T-helper 2 cell treated with Interferon-gamma antibody and Interleukin-4, amounts not matched to agents 5 μg/mL and 100 μg/mL, for 36 hours (primary cell): ENCODE measurements around the gene TNFSF12.

Source experiments
- DNase-seq: peaks from one replicate; pipeline ENCODE4 v3.0.0; 2021; ENCODE audit warnings: low spot score
- H3K27ac Mint-ChIP-seq: one replicate; pipeline ENCODE4 v1.8.0; 2021; ENCODE audit warnings: mild to moderate bottlenecking, mixed read lengths
- H3K27me3 Mint-ChIP-seq: one replicate; pipeline ENCODE4 v1.8.0; 2021; ENCODE audit warnings: low read depth, mixed read lengths
- H3K36me3 Mint-ChIP-seq: one replicate; pipeline ENCODE4 v1.8.0; 2021; ENCODE audit warnings: low read depth, mixed read lengths
- H3K4me1 Mint-ChIP-seq: one replicate; pipeline ENCODE4 v1.8.0; 2021; ENCODE audit warnings: low read depth, mixed read lengths
- H3K4me3 Mint-ChIP-seq: one replicate; pipeline ENCODE4 v1.8.0; 2022; ENCODE audit warnings: mild to moderate bottlenecking, moderate library complexity, mixed read lengths
- H3K9me3 Mint-ChIP-seq: one replicate; pipeline ENCODE4 v1.8.0; 2021; ENCODE audit warnings: mixed read lengths

Gene TNFSF12

DNA sequence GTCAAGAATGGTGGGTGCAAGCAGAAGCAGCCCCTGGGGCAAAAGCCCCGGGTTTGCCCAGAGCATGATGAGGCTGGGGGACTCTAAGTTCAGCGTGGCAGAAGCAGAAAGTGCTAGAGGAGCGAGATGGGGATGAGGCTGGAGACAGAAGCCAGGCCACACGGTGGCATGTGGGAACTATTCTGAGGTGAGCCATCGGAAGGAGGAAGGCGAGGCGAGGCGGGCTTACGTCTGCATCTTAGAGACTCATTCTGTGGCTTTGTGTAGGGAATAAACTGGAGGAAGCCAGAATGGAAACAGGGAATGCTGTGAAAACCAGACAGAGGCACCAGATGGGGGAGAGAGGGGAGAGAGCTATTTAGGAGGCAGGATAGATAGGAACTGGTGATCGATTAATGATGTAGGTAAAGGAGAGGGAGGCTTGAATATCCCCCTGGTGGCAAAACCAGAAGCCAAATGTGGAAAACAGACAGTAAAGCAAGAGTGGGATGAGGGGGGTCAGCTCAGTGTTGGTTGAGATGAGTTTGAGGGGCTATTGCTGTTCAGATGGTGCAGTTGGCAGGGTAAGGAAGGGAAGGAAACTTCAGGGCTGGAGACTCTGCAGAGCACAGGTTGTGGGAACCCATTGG, 6.6 kb downstream of the TNFSF12 start:
- peaks cover 46% of the 10 kb centered on the region for H3K36me3 Mint-ChIP-seq
- DNase-seq = no peak
- H3K27ac Mint-ChIP-seq = peak overlapping the region; percentile 32
- no peak overlapping the region for H3K4me3 Mint-ChIP-seq
- no peaks in the 10 kb centered on the region for H3K9me3 Mint-ChIP-seq
- peaks cover 53% of the 10 kb centered on the region for H3K4me1 Mint-ChIP-seq
- no peaks in the 10 kb centered on the region for H3K27me3 Mint-ChIP-seq

DNA sequence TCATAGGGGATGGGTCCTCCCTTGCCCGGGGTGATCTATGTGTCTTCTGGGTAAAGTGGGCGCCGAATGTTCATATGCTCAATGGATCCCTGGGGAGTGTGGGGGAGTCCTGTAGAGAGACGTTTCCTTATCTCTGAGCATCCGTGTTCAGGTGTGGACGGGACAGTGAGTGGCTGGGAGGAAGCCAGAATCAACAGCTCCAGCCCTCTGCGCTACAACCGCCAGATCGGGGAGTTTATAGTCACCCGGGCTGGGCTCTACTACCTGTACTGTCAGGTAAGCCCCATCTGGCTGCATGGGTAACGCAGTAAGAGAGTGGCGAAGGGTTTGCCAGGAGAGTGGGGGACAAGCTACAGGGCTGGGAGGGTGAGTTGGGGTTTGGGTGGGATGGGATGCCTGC, 7.8 kb downstream of the TNFSF12 start:
- peak overlapping the region; percentile 50 for H3K27ac Mint-ChIP-seq
- no peaks in the 10 kb centered on the region for H3K9me3 Mint-ChIP-seq
- H3K4me3 Mint-ChIP-seq = no peak overlapping the region
- no peak for DNase-seq
- no peaks in the 10 kb centered on the region for H3K27me3 Mint-ChIP-seq
- peaks cover 36% of the 10 kb centered on the region for H3K36me3 Mint-ChIP-seq
- peaks cover 50% of the 10 kb centered on the region for H3K4me1 Mint-ChIP-seq

DNA sequence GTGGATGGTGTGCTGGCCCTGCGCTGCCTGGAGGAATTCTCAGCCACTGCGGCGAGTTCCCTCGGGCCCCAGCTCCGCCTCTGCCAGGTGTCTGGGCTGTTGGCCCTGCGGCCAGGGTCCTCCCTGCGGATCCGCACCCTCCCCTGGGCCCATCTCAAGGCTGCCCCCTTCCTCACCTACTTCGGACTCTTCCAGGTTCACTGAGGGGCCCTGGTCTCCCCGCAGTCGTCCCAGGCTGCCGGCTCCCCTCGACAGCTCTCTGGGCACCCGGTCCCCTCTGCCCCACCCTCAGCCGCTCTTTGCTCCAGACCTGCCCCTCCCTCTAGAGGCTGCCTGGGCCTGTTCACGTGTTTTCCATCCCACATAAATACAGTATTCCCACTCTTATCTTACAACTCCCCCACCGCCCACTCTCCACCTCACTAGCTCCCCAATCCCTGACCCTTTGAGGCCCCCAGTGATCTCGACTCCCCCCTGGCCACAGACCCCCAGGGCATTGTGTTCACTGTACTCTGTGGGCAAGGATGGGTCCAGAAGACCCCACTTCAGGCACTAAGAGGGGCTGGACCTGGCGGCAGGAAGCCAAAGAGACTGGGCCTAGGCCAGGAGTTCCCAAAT, 8.4 kb downstream of the TNFSF12 start:
- H3K36me3 Mint-ChIP-seq = peaks cover 34% of the 10 kb centered on the region
- no peak for DNase-seq
- H3K27me3 Mint-ChIP-seq = no peaks in the 10 kb centered on the region
- H3K27ac Mint-ChIP-seq = no peak overlapping the region
- no peaks in the 10 kb centered on the region for H3K9me3 Mint-ChIP-seq
- no peak overlapping the region for H3K4me3 Mint-ChIP-seq
- peaks cover 47% of the 10 kb centered on the region for H3K4me1 Mint-ChIP-seq

DNA sequence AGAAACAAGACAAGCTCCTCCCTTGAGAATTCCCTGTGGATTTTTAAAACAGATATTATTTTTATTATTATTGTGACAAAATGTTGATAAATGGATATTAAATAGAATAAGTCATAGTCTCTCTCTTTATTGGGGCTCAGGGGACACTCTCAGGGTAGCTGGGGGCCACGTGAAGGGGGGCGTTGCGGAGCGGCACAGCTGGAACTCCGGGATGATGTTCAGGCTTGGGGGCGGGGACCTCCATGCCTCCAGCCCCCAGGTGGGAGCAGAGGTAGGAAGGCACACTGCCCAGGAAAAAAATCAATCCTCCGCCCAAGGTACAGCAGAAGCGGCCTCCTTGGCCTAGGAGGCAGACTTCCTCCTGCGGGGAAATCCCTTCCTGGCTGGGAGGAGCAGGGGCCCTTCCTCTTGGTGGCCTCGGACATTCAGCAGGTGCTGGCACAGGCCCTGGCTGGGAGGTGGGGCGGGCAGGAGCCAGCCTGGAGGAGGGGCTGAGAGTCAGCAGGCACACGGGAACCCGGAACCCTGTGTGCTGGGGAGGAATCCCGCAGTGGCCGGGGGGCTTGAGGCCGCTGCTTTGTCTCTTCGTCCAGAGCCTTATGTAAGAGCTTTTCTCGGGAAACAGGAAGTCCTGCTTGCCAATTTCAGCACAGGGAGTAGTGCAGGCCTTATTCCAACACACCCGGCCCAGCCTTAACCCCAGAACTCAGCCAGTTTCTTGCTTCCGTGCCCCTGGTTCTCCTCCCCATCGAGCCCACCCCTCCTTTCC, 9.1 kb downstream of the TNFSF12 start:
- peaks cover 48% of the 10 kb centered on the region for H3K4me1 Mint-ChIP-seq
- H3K4me3 Mint-ChIP-seq = peak overlapping the region; percentile 8
- H3K9me3 Mint-ChIP-seq = no peaks in the 10 kb centered on the region
- H3K27ac Mint-ChIP-seq = peak overlapping the region; percentile 63
- peaks cover 33% of the 10 kb centered on the region for H3K36me3 Mint-ChIP-seq
- no peaks in the 10 kb centered on the region for H3K27me3 Mint-ChIP-seq
- DNase-seq = no peak

DNA sequence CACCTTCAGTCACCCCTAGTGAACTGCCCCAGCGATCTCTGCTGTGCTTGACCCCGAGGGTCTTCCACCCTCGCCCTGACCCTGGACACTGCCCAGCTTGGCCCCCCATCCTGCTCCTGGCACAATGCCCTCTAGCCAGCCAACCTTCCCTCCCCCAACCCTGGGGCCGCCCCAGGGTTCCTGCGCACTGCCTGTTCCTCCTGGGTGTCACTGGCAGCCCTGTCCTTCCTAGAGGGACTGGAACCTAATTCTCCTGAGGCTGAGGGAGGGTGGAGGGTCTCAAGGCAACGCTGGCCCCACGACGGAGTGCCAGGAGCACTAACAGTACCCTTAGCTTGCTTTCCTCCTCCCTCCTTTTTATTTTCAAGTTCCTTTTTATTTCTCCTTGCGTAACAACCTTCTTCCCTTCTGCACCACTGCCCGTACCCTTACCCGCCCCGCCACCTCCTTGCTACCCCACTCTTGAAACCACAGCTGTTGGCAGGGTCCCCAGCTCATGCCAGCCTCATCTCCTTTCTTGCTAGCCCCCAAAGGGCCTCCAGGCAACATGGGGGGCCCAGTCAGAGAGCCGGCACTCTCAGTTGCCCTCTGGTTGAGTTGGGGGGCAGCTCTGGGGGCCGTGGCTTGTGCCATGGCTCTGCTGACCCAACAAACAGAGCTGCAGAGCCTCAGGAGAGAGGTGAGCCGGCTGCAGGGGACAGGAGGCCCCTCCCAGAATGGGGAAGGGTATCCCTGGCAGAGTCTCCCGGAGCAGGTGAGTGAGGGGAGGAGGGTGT, 9.9 kb downstream of the TNFSF12 start, which contains the start of gene TNFSF13:
TNFSF13 (plus strand) TSS at position 207 of the 776 bp plus-strand sequence; CDS start at position 497, 290 bp downstream.
- H3K9me3 Mint-ChIP-seq = no peaks in the 10 kb centered on the region
- H3K4me1 Mint-ChIP-seq = peaks cover 43% of the 10 kb centered on the region
- peak within 1 kb of the TSS; percentile 8 for H3K4me3 Mint-ChIP-seq

DNA sequence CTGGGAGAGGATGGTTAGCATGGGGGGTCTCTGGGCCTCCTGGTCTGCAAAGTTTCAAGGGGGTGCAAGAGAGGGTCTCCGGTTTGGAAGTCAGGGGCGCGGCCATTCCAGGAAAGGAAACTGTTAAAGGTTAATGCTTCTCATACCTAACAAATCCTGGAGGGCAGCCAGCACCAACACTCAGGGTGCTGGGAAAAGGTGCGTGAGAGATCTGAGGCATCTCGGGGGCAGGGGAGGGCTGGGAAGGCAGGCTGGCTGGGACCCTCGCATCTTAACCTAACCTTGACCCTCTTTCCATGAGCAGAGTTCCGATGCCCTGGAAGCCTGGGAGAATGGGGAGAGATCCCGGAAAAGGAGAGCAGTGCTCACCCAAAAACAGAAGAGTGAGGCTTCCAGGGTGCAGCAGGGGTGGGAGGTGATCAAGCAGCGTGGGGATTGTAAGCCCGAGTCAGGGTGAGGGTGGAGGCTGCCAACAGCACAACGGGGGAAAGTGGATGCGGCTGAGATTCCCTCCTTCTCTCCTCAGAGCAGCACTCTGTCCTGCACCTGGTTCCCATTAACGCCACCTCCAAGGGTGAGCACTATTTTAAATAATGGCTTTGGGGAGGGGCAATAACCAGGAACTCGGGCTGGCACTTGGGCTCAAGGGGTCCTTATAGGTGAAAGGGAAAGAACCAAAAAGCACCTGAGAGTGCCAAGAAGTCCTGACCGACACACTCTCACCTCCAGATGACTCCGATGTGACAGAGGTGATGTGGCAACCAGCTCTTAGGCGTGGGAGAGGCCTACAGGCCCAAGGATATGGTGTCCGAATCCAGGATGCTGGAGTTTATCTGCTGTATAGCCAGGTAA, 10.7 kb downstream of the TNFSF12 start:
- Mint-ChIP-seq H3K4me1 (peaks cover 45% of the 10 kb centered on the region), H3K36me3 (peaks cover 33% of the 10 kb centered on the region), H3K27ac (peak overlapping the region; percentile 92), H3K27me3 (no peaks in the 10 kb centered on the region), H3K9me3 (no peaks in the 10 kb centered on the region), H3K4me3 (peak overlapping the region; percentile 85)
- no peak for DNase-seq

More for the DNA sequence above, 9.9 kb downstream of the TNFSF12 start, which contains the start of gene TNFSF13:
- Mint-ChIP-seq H3K36me3 (peaks cover 30% of the 10 kb centered on the region), H3K27me3 (no peaks in the 10 kb centered on the region), H3K27ac (peak within 1 kb of the TSS; percentile 63)
- DNase-seq = no peak

DNA sequence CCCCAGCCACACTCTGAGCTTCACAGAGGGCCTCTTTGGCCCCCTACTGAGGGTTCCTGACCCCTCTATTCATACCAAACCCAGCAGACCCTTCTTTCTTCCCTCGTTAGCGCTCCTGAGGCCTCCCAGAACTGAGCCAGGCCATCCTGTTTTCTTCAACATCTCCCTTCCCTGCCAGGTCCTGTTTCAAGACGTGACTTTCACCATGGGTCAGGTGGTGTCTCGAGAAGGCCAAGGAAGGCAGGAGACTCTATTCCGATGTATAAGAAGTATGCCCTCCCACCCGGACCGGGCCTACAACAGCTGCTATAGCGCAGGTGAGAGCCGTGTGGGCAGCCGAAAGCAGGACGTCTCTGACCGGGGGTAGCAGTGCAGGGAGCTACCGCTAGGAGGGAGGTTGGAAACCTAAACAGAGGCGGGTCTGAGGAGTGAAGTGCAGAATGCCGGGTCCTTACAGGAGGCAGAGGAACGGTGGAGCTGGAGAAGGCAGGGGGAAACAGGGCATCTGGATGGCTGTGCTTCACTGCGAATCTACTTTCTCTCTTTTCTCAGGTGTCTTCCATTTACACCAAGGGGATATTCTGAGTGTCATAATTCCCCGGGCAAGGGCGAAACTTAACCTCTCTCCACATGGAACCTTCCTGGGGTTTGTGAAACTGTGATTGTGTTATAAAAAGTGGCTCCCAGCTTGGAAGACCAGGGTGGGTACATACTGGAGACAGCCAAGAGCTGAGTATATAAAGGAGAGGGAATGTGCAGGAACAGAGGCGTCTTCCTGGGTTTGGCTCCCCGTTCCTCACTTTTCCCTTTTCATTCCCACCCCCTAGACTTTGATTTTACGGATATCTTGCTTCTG, 11.5 kb downstream of the TNFSF12 start:
- Mint-ChIP-seq H3K9me3 (no peaks in the 10 kb centered on the region), H3K4me3 (peak overlapping the region; percentile 85), H3K27me3 (no peaks in the 10 kb centered on the region), H3K4me1 (peaks cover 40% of the 10 kb centered on the region), H3K36me3 (peaks cover 34% of the 10 kb centered on the region), H3K27ac (peak overlapping the region; percentile 92)
- peak; percentile 52 for DNase-seq

DNA sequence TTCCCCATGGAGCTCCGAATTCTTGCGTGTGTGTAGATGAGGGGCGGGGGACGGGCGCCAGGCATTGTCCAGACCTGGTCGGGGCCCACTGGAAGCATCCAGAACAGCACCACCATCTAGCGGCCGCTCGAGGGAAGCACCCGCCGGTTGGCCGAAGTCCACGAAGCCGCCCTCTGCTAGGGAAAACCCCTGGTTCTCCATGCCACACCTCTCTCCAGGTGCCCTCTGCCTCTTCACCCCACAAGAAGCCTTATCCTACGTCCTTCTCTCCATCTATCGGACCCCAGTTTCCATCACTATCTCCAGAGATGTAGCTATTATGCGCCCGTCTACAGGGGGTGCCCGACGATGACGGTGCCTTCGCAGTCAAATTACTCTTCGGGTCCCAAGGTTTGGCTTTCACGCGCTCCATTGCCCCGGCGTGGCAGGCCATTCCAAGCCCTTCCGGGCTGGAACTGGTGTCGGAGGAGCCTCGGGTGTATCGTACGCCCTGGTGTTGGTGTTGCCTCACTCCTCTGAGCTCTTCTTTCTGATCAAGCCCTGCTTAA, 12.2 kb downstream of the TNFSF12 start:
- Mint-ChIP-seq H3K36me3 (peaks cover 32% of the 10 kb centered on the region), H3K27ac (peak overlapping the region; percentile 92), H3K27me3 (no peaks in the 10 kb centered on the region), H3K9me3 (no peaks in the 10 kb centered on the region), H3K4me1 (peaks cover 37% of the 10 kb centered on the region), H3K4me3 (peak overlapping the region; percentile 85)
- DNase-seq = peak; percentile 87

DNA sequence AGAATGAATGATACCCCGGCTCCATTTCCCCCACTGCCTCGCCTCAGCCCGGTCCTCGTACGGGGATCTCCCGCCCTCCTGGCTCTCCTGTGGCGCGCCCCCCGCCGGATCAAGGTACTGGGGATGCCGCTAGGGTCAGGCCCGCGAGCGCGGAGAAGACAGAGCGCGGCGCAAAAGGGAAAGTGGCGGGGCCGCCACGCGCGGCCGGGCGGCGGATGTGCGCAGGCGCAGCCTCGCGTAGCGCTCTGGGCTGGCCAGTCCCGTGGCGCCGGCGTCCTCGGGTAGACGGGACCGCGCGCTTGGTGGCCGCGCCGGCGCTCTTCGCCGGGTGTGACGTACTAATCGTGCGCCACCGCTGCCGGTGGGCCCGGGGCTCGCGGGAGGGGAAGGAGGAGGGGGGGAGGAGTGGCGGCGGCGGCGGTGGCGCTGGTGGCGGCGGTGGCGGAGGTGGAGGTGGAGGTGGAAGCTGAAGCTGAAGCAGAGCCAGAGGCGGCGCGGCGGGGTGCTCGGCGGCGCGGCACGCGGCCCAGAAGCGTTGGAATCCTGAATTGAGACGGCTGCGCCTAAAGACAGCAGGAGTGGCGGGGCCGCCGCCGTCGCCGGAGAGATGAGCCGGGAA, 12.8 kb downstream of the TNFSF12 start, which contains the start of gene SENP3:
SENP3 (plus strand) TSS at position 331 of the 619 bp plus-strand sequence. CDS start 1,158 bp downstream, outside the sequence.
- Mint-ChIP-seq H3K4me3 (peak within 1 kb of the TSS; percentile 95), H3K27me3 (no peaks in the 10 kb centered on the region), H3K4me1 (peaks cover 33% of the 10 kb centered on the region), H3K9me3 (no peaks in the 10 kb centered on the region), H3K27ac (peak within 1 kb of the TSS; percentile 93), H3K36me3 (peaks cover 30% of the 10 kb centered on the region)
- DNase-seq = peak; percentile 93

DNA sequence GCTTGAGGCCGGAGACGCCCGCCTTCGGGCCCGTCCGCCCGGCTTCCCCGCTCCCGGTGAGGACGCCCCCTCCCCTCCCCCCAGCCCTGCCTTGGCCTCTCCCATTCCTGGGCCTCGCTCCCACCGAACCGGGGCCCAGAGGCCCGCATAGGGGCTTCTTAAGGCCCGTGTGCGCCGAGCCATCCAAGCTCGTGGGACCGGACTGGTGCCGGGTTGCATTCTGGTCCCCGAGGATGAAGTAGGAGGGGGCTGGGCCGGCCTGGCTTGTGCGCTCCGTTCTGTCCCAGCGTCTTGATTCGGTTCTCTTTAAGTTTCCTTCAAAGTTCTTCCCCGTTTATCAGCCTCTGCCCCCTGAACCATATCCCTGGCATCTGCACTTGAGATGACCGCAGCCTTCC, 13.3 kb downstream of the TNFSF12 start:
- Mint-ChIP-seq H3K4me3 (peak overlapping the region; percentile 95), H3K9me3 (no peaks in the 10 kb centered on the region), H3K27ac (peak overlapping the region; percentile 93), H3K4me1 (peaks cover 33% of the 10 kb centered on the region), H3K36me3 (peaks cover 34% of the 10 kb centered on the region), H3K27me3 (no peaks in the 10 kb centered on the region)
- DNase-seq = no peak

DNA sequence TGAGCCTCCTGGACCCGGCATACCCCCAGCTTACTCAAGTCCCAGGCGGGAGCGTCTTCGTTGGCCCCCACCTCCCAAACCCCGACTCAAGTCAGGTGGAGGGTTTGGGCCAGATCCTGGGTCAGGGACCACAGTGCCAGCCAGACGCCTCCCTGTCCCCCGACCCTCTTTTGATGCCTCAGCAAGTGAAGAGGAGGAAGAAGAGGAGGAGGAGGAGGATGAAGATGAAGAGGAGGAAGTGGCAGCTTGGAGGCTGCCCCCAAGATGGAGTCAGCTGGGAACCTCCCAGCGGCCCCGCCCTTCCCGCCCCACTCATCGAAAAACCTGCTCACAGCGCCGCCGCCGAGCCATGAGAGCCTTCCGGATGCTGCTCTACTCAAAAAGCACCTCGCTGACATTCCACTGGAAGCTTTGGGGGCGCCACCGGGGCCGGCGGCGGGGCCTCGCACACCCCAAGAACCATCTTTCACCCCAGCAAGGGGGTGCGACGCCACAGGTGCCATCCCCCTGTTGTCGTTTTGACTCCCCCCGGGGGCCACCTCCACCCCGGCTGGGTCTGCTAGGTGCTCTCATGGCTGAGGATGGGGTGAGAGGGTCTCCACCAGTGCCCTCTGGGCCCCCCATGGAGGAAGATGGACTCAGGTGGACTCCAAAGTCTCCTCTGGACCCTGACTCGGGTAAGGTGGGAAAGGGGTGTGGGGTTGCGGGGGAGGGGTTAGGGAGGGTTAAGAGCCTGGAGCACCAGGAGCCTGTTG, 14.4 kb downstream of the TNFSF12 start:
- Mint-ChIP-seq H3K9me3 (no peaks in the 10 kb centered on the region), H3K36me3 (peaks cover 36% of the 10 kb centered on the region), H3K4me3 (peak overlapping the region; percentile 95)

More for the DNA sequence above, 14.4 kb downstream of the TNFSF12 start:
- H3K4me1 Mint-ChIP-seq = peaks cover 29% of the 10 kb centered on the region
- H3K27ac Mint-ChIP-seq = peak overlapping the region; percentile 93
- H3K27me3 Mint-ChIP-seq = no peaks in the 10 kb centered on the region
- no peak for DNase-seq
